ENCODE data around the gene CCDC178.

DNA sequence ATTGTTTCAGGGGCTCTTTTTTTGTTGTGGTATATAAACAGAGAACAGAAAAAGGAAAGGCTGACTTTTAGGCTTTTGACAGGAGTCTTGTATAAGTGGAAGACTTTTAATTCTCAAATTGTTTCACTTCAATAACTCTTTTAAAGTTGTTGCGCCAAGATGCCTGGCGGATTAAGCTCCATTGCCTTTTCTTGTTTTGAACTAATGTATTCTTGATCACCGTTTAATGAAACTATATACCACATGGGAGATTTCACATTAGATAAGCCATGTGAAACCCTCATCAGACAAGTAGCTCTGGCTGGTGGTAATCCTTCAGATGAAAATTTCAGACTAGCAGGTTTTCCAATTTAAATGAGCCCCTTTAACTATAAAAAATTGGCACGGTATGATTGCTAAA, 257.4 kb downstream of the CCDC178 start:
- TF ChIP-seq POLR2A (IDR thresholded peaks at IDR 0.05): no peak
- TF ChIP-seq, protein P1, sequence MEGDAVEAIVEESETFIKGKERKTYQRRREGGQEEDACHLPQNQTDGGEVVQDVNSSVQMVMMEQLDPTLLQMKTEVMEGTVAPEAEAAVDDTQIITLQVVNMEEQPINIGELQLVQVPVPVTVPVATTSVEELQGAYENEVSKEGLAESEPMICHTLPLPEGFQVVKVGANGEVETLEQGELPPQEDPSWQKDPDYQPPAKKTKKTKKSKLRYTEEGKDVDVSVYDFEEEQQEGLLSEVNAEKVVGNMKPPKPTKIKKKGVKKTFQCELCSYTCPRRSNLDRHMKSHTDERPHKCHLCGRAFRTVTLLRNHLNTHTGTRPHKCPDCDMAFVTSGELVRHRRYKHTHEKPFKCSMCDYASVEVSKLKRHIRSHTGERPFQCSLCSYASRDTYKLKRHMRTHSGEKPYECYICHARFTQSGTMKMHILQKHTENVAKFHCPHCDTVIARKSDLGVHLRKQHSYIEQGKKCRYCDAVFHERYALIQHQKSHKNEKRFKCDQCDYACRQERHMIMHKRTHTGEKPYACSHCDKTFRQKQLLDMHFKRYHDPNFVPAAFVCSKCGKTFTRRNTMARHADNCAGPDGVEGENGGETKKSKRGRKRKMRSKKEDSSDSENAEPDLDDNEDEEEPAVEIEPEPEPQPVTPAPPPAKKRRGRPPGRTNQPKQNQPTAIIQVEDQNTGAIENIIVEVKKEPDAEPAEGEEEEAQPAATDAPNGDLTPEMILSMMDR (IDR thresholded peaks at IDR 0.05): no peak
